Hippocampal formation (tissue), 2 donors: ENCODE measurements around the gene ANKS1B.
A peak's percentile ranks its signal among the peaks of the same experiment; 100 is the strongest.
"Not testable (repeated sequence)": the region's sequence is repeated elsewhere in the genome, so short reads cannot be mapped to it uniquely, and the experiment has no call there.

Source experiments
- DNase-seq, 2 donors: peaks; one replicate each; lab custom pipeline; 2025; lab: John Stamatoyannopoulos, UW

ANKS1B gene

DNA sequence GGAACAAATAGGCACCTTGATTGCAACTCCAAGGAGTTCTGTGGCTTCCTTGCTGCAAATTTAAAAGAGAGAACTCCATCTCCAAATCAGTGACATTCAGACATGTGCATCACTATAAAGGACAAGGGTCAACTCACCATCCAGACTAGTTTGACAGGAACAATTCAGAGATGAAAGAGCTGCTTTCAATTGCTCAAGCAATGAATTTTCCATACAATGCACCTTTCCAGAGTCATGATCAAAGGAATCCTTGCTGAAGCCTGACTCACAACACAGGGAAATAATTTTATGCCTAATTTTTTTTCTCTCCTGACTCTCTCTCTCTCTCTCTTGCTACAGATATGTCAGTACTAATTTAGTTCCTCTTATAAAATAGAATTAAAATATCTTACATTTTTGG is 717.7 kb downstream of the ANKS1B start:
- DNase-seq, result no peak

DNA sequence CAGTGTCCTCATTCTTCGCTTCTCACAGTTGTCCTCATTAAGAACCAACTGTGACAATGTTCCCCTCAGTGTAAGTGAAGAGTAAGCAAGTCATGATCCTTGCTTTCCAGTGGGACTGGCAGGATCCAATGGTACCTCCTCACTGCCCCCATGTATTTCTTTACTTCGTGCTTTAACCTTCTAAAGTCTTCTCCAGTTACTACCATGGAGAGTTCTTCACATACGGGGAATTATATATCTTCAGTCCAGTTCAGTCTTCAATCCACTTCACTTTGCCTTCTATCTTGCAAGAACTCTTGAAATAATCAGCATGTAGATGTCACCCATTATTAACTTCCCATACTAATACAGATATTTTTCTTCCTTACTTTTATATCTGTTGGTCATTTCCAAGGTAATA is 719.1 kb downstream of the ANKS1B start:
- DNase-seq, result no peak

DNA sequence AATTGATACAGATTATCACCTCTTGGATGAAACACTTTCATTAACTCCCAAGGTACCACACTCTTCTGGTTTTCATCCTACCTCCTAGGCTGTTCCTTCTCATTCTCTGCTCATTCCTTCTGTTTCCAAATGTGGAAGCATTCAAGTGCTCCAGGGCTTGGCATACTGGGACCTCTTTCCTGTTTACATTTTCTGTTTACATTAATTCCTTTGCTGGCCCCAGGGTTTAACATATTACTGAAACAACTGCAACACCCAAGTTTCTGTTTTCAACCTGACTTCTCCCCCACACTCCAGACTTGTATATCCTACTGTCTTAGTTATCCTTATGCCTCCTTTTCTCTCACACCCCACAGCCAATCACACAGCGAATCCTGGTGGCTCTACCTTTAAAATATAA is 723.5 kb downstream of the ANKS1B start:
- no peak for DNase-seq

DNA sequence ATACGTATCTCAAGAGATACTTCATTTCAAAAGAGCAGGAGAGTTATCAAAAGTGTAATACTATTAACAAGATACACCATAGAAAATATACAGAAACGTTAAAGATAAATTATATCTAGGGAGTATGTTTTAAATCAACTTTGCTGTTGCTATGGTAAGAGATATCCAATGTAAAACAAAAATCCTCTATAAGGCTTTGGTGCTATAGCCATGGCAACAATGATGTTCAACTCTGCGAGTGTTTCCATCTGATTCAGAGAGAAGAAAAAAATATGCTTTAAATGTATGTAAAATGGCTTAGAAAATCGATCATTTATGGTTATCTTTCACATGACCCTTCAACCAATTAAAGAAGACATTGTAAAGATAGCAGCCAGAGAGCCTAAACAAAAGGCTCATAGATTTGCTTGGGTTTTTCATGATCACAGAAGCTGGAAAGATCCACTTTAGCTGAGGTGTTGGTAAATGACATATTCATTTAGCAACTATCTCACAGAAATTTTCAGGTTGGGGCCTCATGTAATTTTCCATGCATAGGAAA is 724.2 kb downstream of the ANKS1B start:
- no peak for DNase-seq

DNA sequence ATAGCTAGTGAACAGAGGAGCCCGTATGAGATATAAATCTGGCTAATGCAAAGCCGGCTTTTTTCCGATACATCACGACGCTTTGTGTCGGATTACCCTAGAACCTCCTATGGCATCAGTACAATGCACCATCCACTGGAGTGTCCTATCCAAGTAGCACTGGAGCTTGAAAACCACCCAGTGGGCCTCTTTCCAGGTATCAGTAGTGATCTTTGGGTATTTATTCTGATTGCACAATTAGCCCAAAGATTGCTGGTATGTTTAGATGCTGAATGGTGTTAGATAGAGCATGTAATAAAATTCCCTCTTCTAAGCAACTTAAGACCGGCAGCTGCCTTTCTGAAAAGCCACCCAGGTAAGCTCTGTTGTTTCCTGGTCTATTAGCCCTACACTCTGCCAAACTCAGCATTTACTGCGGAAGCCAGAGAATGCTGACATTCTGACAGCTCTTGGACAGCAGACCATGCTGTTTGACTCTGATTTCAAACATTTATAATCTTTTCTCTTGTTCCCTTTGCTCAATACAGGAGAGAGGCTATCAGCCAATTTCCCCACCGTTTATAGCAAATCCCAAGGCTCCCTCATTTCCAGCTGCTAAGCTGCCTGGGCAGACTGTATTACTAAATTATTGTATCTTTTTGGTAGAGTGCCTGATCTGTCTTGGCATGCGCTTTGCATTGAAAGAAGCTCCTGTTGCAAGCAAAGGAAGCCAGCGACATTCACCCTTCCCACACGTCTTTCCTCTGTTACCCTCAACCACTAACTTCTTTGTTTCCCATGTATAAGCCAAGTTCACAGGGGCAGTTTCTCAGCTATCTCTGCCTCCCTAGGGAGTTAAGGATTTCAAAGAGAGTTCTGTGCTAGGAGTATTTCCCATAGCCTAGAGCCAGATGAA is 725.4 kb downstream of the ANKS1B start:
- peak in 1 of 2 donors; percentile 13 for DNase-seq

DNA sequence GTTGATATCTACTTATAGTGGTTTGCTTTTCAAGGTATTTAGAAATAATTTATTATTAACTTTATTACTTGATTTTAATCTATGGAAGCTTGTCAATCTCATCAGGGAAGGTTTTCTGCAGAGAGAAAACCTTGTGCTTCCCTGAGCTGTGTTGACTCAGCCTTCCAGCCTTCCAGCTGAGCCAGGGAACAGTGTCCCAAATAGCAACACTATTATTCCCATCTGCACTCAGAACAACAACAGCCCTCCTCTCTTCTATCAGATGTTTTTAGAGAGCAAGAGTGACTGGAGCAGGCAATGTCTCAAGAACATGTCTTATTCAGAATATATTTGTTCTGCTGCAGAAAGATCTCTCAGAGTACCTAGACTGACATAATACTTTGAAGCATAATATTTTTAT is 727.1 kb downstream of the ANKS1B start:
- DNase-seq, result peak in 1 of 2 donors; percentile 20

DNA sequence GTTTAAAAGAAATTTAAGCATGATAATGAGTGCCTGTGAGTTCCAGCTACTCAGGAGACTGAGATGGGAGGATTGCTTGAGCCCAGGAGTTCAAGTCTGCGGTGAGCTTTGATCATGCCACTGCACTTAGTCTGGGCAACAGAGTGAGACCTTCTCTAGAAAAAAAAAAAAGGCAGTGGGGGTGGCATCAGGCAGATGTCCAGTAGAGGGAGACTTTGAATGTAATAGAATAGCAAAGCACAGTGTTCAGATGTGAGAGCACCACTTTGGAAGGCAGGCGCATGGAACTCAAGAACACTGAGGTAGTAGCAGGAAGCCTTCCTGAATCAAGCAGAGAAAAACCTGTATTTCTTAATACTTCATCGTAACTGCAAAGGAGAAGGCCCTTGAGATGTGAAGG is 731.7 kb downstream of the ANKS1B start:
- no peak for DNase-seq

DNA sequence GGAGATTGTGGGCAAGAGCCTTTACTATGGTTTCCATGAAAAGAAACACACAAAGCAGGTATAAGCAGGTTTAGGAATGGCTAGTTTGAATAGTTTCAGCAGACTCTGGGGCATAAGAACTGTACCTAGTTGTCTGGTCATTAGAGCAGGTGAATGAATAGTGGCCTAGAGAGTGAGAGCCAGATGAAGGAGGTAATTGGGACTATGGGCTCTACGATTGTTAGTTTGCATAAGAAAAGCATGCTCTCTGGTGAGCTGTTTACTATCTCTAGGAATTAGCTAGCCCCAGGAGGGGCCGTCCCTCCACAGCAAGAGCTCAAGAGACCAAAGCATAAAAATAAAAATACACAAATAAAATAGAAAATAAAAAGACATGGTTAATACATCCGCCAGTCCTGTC is 734.6 kb downstream of the ANKS1B start:
- DNase-seq, result no peak

DNA sequence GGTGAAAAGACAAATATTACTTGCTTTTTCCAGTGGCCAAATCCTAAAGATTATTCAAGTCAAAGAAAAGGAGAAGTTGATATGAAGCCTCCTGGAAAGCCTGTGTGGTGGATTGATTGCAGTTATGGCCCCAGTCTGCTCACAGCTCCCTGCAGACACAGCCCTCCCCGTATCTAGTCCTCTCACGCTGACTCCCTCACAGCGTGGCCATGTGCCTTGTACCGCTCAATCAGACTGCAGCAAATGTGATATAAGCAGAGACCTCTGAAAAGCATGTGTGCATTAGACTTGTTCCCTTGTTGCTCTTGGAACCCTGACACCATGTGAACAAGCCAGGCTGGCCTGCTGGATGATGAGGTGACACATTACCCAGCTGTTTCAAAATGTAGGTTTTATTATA is 735.2 kb downstream of the ANKS1B start:
- no peak for DNase-seq

DNA sequence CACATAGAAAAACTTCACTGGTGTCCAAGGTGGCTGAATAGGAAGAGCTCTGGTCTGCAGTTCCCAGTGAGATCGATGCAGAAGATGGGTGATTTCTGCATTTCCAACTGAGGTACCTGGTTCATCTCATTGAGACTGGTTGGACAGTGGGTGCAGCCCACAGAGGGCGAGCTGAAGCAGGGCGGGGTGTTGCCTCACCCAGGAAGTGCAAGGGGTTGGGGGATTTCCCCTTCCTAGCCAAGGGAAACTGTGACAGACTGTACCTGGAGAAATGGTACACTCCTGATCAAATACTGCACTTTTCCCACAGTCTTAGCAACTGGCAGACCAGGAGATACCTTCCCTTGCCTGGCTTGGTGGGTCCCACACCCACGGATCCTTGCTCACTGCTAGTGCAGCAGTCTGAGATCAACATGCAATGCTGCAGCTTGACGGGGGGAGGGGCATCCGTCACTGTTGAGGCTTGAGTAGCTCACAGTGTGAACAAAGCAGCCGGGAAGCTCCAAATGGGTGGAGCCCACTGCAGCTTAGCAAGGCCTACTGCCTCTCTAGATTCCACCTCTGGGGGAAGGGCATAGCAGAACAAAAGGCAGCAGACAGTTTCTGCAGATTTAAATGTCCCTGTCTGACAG is 746.7 kb downstream of the ANKS1B start:
- DNase-seq, result not testable (repeated sequence)

DNA sequence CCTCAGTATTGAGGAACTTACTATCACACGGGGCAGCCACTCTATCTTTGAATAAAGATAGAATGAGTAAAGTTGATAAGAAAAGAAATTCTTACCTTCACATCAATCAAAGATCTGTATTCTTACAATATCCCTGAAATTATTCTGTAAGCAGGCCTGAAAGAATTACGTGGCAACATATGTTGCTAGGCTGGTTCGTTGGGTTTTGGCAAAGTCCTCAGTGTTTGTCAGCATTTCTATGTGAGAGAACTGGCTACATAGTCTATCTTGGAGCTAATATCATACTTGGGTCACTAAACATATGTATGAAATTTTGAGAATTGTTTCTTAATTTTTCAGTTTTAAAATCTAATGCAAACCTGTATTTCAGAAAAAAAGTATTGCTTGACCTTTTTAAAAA is 749.4 kb downstream of the ANKS1B start:
- no peak for DNase-seq

DNA sequence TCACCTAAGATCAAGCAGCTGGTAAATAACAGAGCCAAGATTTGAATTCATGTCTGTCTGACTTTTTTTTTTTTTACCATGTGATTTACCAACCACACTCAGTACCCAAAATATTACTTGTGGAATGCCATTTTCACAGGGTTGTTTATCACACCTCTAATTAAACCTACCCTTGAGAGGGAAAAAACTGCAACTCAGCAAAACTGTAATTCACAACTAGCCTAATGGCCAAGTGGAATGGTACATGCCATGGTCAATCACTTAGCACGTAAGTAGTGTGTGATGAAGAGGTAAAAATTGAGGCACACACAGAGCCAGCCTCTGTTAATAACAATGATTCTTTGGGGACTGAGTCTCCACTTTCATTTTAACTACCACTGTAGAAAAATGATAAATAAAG is 750.0 kb downstream of the ANKS1B start:
- DNase-seq, result no peak

DNA sequence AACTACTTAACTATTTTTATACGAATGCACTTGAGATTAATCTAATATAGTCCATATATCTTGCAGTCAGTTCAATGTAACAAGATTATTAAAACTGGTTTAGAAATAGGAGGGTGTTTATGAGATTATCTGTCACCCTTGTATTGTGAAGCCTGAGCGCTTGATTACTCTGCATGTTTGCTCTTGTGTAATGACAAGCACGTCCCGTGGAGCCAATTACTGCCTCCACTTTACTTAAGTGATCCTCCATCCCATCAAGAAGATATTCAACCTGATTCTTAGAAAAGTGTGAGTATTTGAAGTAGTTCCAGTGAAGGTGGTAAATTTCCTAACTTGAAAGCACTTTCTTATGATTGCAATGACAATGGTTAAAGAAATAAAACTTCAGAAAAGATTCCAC is 752.4 kb downstream of the ANKS1B start:
- DNase-seq, result no peak

DNA sequence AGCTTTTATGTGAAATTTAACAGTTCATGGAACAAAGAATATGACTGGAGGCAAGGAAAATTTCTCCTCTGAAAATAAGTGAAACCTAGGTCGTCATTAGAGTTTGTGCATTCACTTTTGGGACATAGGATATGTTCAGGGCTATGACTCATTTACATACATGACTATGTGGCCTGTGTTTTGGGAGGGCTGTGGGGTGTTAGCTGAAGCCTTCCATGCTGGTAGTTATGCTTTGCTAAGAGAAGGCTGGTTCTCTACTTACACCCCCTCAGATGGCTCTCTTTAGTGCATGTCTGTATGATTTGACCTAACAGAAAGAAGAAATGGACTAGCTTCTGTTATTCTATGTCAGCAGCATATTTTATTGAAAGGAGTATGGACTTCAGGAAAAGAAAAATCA is 753.7 kb downstream of the ANKS1B start:
- no peak for DNase-seq

DNA sequence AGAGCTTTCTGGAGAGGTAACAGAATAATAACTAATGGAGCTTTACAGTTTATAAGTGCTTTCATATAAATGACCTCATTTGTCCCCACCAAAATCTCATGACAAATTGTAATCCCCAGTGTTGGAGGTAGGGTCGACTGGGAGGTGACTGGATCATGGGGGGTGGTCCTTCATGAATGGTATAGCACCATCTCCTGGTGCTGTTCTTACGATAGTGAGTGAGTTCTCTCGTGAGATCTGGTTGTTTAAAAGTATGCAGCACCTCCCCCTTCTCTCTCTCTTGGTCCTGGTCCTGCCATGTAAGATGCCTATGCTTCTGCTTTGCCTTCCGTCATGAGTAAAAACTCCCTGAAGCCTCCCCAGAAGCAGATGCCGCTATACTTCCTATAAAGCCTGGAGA is 760.5 kb downstream of the ANKS1B start:
- no peak for DNase-seq

DNA sequence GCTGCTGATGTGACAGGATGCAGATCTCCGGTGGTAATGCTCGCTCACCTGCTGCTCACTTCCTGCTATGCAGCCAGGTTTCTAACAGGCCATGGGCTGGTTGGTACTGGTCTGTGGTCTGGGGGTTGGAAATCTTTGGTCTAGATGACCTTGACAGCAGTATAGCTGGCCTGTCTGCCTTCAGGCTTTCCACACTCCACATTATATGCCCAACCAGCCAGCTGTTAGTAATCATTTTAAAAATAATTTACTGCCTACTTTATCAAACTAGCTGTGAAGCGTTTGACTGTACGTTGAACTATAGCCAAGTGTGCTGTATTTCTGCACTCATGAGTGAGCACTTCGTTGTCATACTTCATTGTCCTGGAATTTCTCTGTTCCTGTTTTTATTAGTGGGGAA is 761.2 kb downstream of the ANKS1B start:
- DNase-seq, result no peak

DNA sequence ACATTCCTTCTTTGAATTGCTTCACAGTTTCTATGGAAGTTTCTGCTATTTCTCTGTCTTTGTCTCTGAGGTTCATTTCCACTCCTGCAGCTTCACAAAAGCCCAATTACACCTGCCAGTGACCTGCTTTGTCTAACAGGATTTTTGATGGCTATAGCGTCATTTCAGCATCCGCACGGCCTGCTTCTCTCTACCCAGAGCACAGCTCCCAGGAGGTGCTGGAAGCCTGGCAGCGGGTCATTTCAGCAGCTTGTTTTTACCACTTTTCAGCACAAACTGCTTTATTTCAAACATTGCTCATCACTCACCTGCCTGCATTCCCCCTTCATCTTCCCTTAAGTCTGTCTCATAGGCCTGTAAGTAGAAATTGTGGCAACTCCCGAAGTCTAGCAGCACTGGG is 771.7 kb downstream of the ANKS1B start:
- no peak for DNase-seq

DNA sequence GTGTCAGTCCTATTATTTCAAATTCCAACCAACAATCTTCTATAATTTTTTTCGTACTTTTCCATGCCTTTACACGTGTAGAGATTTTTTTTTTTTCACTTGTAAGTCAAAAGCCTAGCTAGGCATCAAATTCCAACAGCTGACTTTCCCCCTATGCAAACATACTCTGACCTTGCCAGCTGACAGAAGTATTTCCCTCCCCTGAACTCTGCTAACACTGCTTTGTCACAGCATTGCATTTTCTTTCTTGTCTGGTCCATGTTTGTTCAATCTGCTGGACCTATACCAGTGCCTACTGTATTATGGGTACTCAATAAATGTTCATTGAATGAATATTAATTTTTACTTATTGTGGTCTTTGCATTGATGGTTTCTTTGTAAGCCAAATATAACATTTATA is 772.5 kb downstream of the ANKS1B start:
- no peak for DNase-seq

DNA sequence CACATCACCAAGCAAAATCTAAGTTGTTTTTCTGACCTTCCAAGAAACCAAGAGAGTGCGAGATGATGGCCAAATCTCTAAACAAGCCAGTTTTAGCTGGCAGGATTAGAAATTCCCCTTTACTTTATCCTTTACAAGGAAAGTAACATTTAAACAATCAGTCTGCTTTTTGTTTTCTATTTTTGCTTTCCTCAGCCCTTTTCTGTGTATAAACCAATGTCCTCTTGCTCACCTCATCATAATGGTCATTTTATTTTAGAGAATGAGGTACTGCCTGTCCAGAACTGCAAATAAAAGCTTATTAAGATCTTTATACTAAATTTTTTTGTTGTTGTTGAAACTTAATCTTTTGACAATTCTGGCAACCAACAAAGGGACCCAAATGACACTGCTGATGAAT is 779.6 kb downstream of the ANKS1B start:
- DNase-seq, result no peak

DNA sequence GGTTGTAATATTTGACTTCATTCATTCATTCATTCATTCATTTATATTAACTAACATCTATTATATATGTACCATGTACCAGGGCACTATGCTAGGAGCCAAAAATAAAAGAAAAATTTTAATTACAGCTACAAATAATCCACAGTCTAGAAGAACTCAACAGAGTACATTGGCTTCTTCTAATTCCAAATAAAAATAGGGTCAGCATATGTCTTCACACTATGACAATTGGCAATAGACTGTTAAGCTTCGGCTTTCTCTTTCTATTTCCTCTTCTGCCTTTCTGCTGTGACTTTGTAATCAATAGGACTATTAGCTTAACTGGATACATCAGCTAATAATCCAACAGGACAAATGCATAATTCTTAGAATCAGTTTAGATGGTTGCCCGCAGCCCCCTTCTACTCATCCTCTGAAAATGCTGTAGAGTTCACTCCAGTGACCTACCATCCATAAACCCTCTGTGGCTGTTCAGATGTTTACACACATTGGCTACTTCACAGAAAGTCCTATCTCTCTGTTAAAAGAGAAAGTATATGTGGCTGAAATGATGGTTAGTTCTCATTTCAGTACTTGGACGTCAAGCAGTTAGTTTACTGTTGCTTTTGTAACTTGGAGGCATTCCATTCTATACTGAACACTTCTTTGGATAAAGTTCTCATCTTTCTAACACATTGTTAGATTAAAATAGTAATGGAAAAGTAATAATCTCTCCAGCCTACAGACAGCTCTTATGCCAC is 782.7 kb downstream of the ANKS1B start:
- DNase-seq, result no peak

DNA sequence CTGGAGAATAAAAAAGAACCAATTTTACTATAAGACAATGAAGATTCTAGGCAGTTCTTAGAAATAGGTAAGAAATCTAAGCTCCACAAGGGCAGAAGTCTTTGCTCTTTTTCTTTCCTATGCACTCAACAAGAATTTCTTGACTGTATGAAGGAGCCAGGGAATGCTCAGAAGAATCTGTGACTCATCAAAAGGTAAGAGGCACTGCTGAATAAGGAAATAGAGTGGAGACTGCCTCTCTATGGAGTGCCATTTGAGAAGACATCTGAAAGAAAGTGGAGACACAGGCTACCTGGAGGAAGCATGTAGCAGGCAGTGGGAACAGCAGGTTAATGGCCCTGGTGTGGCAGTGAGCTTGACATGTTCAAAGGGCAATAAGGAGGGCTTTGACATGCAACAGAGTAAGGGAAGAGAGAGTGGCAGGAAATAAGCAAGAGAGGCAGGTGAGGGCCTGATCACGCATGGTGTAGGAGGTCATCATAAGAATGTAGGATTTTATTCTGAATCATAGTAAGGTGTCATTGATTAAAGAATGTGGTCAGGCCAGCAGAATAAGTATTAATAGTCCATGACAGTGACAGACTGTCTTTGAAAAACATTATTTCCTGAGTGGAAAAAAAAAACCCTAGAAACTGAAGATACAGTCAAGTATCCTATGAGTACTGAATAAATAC is 783.9 kb downstream of the ANKS1B start:
- DNase-seq, result no peak

DNA sequence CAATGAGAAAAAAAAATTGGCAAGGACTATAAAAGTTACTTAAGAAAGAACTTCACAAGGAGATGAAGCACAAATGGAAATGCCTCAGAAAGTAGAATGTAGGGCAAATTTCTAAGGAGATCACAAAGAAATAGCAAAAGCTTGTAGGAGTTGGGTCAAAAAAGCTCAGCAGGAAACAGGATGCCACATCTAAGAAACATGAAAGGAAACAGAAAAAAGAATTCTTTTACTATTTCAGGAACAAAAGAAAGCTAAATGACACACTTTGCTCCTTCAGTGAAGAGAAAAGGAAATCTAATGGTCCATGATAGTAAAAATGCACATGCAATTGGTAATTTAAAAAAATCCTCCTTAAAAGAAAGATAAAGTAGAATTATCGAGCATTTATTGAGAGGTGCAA is 789.3 kb downstream of the ANKS1B start:
- DNase-seq, result no peak
